HL-60 (cell line): ENCODE results near the gene ZBTB45.

Source experiments
- DNase-seq, 2 experiments: peaks; one replicate each; pipeline ENCODE4 v3.0.0-alpha.2; 2010 to 2020; ENCODE audit warnings: low read depth in 1 of 2, low spot score in 1 of 2
- H3K27ac ChIP-seq: fragments of 250-450 bp; sonication (Bioruptor Pico); replicated peaks from 2 replicates; pipeline ENCODE4 v1.5.1; 2020; ENCODE audit warnings: mild to moderate bottlenecking, moderate library complexity
- H3K27me3 ChIP-seq: fragments of 250-450 bp; sonication (Bioruptor Pico); 2 replicates; pipeline ENCODE4 v1.5.1; 2021; ENCODE audit warnings: mild to moderate bottlenecking, moderate library complexity; ENCODE audit not compliant: insufficient read depth, poor library complexity, severe bottlenecking
- H3K4me3 ChIP-seq: replicated peaks from 2 replicates; pipeline ENCODE4 v1.5.1; 2011; ENCODE audit warnings: mild to moderate bottlenecking, control low read depth, low read length; ENCODE audit not compliant: insufficient read depth
- GABPA ChIP-seq: IDR thresholded peaks from 2 replicates; pipeline ENCODE4 v1.6.1; 2012; ENCODE audit warnings: low read depth
- POLR2AphosphoS5 ChIP-seq: IDR thresholded peaks from 2 replicates; pipeline ENCODE4 v1.6.1; 2012; ENCODE audit warnings: low read depth
- SPI1 ChIP-seq: IDR thresholded peaks from 2 replicates; pipeline ENCODE4 v1.6.1; 2012; ENCODE audit warnings: low read depth, mild to moderate bottlenecking, borderline replicate concordance
- TF ChIP-seq, protein P1 (sequence below): IDR thresholded peaks from one replicate; pipeline ENCODE4 v1.5.1; 2011; ENCODE audit warnings: low read length, control low read depth, inconsistent platforms; ENCODE audit not compliant: insufficient read depth
- TF ChIP-seq, protein P2 (sequence below): IDR thresholded peaks from 2 replicates; pipeline ENCODE4 v1.6.1; 2012; ENCODE audit warnings: low read depth; ENCODE audit not compliant: insufficient replicate concordance

ZBTB45 gene

DNA sequence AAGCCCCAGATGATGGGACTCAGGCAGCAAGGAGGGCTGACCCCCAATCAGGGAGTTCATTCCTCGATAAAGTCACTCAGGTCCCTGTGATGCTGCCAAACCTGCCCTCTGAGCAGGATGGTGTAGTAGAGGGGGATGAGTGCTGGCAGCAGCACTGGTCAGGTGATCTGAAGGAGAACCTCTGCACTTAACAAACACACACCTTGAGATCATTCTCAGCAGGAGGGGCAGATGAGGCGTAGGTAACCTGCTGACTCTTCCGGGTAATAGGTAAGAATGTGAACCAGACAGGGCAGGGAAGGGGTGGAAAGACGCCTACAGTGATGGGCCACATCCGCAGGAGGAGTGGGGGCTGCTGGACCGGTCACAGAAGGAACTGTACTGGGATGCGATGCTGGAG, 40.3 kb downstream of the ZBTB45 start:
- no peaks in the 10 kb centered on the region for H3K27me3 ChIP-seq
- H3K27ac ChIP-seq, result no peak overlapping the region
- TF ChIP-seq, protein P1, sequence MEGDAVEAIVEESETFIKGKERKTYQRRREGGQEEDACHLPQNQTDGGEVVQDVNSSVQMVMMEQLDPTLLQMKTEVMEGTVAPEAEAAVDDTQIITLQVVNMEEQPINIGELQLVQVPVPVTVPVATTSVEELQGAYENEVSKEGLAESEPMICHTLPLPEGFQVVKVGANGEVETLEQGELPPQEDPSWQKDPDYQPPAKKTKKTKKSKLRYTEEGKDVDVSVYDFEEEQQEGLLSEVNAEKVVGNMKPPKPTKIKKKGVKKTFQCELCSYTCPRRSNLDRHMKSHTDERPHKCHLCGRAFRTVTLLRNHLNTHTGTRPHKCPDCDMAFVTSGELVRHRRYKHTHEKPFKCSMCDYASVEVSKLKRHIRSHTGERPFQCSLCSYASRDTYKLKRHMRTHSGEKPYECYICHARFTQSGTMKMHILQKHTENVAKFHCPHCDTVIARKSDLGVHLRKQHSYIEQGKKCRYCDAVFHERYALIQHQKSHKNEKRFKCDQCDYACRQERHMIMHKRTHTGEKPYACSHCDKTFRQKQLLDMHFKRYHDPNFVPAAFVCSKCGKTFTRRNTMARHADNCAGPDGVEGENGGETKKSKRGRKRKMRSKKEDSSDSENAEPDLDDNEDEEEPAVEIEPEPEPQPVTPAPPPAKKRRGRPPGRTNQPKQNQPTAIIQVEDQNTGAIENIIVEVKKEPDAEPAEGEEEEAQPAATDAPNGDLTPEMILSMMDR, result no peak
- TF ChIP-seq POLR2AphosphoS5 (no peak), SPI1 (no peak), GABPA (no peak)
- TF ChIP-seq, protein P2, sequence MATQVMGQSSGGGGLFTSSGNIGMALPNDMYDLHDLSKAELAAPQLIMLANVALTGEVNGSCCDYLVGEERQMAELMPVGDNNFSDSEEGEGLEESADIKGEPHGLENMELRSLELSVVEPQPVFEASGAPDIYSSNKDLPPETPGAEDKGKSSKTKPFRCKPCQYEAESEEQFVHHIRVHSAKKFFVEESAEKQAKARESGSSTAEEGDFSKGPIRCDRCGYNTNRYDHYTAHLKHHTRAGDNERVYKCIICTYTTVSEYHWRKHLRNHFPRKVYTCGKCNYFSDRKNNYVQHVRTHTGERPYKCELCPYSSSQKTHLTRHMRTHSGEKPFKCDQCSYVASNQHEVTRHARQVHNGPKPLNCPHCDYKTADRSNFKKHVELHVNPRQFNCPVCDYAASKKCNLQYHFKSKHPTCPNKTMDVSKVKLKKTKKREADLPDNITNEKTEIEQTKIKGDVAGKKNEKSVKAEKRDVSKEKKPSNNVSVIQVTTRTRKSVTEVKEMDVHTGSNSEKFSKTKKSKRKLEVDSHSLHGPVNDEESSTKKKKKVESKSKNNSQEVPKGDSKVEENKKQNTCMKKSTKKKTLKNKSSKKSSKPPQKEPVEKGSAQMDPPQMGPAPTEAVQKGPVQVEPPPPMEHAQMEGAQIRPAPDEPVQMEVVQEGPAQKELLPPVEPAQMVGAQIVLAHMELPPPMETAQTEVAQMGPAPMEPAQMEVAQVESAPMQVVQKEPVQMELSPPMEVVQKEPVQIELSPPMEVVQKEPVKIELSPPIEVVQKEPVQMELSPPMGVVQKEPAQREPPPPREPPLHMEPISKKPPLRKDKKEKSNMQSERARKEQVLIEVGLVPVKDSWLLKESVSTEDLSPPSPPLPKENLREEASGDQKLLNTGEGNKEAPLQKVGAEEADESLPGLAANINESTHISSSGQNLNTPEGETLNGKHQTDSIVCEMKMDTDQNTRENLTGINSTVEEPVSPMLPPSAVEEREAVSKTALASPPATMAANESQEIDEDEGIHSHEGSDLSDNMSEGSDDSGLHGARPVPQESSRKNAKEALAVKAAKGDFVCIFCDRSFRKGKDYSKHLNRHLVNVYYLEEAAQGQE, result no peak
- no peak overlapping the region for H3K4me3 ChIP-seq
- no peak for DNase-seq

DNA sequence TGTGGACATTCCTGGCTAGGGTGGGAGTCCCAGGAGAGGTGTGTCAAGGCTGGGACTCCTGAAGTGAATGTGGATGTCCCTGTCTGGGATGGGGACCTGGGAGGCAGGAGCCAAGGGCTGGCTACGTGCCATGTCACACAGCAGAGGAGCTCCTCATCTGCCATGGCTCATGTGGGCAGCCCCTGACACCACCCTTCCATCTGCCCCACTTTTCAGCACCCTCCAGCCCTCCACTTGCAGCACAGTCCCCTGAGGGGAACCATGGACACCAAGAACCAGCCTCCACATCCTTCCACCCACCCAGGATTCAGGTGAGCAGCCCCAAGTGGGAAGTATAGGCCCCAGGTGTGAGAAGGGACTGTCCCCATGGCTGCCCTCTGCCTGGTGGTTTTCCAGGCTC, 41.7 kb downstream of the ZBTB45 start:
- DNase-seq, result no peak
- Histone ChIP-seq H3K27me3 (no peaks in the 10 kb centered on the region), H3K27ac (no peak overlapping the region)

DNA sequence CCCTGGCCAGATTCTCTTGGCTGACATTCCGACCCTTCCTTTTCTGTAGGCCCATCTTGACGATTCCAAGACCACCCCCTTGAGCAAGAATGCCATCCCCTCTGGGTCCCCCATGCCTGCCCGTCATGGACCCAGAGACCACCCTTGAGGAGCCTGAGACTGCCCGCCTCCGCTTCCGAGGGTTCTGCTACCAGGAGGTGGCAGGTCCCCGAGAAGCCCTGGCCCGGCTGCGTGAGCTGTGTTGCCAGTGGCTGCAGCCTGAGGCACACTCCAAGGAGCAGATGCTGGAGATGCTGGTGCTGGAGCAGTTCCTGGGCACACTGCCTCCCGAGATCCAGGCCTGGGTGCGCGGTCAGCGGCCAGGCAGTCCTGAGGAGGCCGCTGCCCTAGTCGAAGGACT, 42.5 kb downstream of the ZBTB45 start:
- Histone ChIP-seq H3K4me3 (no peak overlapping the region), H3K27me3 (no peaks in the 10 kb centered on the region), H3K27ac (no peak overlapping the region)
- no peak for DNase-seq
- TF ChIP-seq, protein P2, result no peak
- TF ChIP-seq POLR2AphosphoS5, result peak; percentile 43

More for the DNA sequence above, 41.7 kb downstream of the ZBTB45 start:
- H3K4me3 ChIP-seq, result no peak overlapping the region
- TF ChIP-seq GABPA, result no peak
- TF ChIP-seq, protein P1, result no peak
- TF ChIP-seq POLR2AphosphoS5, result no peak
- no peak for TF ChIP-seq SPI1
- TF ChIP-seq, protein P2, result no peak
